DMS153 treated with DMSO at 0.1 percent for 48 hours (cell line): ENCODE measurements around the gene REELD1.

Source experiments
- DNase-seq: peaks from one replicate; lab custom pipeline; 2025; ENCODE audit not compliant: unreplicated experiment; lab: John Stamatoyannopoulos, UW

Gene REELD1

GRCh38 chr4:146224326-146224966, 10.1 kb downstream of the REELD1 start:
- peak; percentile 2 for DNase-seq

- no peak for DNase-seq
These were observed 15.1 kb downstream of the REELD1 start for GRCh38 chr4:146229406-146229805.

- no peak for DNase-seq
These were observed 17.9 kb downstream of the REELD1 start for GRCh38 chr4:146232131-146232722.

DNA sequence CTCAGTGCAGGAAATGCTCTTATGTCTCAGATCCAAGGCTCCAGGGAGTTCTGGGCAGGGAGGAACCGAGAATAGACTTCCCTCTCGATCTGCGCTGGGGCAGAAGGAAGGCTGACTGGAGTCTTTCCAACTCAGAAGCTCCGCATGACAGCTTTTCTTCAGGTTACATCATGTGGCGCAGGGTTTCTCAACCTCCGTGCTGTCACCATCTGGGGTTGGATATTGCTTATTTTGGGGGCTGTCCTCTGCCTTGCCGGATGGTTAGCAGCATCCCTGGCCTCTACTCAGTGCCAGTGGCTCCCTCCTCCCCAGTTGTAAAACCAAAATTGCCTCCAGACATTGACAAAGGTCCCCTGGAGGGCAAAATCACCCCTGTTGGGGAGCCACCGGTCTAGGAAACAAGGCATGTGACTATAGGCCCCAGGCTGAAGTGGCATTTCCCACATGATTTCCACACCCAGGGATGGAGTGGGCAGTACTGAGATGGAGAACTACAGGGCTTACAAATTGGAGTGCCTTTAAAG, 21.4 kb downstream of the REELD1 start:
- DNase-seq = no peak

DNA sequence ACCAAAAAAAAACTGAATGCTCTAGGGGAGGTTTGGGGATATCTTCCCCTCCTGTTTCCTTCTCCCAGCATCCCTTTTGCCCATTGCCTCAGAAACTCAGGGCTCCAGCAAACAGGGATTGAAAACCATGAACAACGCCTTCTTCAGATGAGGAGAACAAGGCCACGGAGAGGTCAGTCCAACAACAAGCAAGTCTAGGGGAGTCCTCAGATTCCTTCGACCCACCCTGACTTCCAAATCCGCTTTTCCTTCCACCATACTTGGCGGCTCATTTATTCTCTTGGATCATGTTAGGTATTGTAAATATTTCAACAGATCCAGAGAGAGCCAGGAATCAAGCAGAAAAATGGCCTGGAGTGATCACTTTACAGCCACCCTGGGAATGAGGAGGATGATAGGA, 21.9 kb downstream of the REELD1 start:
- no peak for DNase-seq

GRCh38 chr4:146237092-146237491, 22.8 kb downstream of the REELD1 start:
- no peak for DNase-seq

DNA sequence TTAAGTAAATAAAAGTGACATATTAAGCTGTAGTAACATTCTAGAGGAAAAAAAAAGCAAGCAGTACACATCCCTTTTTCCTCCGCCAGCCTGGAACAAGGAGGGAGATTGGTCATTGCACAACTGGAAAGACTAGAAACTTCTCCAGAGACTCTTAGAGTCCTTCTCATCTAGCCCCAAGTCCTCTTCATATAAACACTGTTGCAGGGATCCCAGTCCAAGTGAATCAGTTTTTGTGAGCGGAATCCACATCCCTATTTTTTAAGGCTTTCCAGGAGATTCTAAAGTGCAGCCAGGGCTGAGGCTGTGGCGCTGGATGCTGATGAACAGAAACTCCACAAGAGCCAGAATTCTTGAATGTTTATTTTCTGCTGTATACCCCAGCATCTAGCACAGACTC, 23.8 kb downstream of the REELD1 start:
- DNase-seq = no peak

DNA sequence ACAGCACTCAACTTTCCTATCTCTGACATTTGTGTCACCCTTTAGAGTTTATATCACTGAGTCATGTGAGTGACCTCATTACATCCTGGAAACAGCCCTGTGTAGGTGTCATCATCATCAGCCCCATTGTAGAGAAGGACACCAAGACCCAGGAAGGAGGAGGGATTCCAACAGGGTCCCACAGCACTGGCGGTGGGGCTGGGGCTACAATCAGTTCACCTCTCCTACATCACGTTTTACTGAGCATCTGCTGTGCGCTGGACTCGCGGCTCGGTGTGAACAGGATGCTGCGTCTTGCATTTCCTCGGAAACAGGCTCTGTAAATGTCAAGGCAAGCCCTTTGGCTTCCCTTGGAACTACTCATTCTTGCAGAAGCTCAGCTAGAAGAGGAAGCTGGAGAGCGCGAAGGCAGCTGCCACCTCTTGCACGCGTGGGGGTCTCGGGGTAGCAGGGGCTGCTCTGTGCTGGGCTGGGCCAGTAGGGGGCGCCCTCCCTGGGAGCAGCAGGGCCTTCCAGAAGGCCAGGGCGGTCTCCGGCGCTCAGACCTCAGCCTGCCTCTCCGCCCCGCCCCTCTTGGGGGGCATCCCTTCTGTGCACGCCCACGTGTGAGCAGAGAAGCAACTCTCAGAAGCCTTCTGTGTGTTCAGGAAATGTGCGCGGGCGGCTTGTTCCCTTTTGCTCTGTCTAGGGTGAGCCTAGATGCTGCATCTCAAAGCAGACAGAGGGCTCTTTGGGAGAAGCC, 29.0 kb downstream of the REELD1 start:
- no peak for DNase-seq

DNA sequence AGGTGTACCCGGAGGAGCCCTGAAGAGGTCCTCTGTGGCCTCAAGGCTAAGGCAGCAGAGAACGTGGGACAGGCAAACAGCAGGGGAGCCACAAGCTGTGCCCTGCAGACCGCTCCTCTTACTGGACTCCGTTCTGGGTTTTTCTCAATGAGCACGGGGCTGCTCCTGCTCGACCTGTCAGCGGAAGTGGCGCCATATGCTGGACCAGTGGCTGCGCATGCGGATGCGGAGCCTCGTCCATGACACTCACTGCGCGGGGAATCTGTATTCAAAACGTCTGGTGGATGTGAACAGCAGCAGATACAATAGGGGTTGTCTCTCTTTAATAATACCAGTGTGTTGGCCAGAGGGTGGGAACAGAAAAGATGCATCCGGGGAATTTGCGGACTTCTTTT, 29.5 kb downstream of the REELD1 start:
- DNase-seq = no peak

DNA sequence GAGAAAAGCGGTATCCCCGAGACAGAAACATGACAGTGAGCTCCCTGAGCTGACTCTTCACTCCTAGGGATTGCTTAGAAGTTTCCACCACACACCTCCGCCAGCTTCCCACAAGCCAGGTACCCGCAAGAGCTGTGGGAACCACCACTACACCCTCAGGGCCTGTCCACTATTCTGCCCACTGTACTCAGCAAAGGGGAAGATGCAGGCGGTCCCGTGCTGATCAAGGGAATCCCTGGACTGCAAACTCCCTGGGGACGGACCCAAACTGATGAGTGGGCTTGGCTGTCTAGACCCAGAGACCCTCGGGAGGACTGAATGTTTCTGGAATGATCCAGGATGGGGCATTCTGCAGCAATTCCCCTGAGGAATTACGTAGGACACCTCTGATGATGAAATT, 30.2 kb downstream of the REELD1 start:
- DNase-seq = no peak

- no peak for DNase-seq
These were observed 30.9 kb downstream of the REELD1 start for GRCh38 chr4:146245246-146245645.

GRCh38 chr4:146245850-146246249, 31.5 kb downstream of the REELD1 start:
- no peak for DNase-seq

DNA sequence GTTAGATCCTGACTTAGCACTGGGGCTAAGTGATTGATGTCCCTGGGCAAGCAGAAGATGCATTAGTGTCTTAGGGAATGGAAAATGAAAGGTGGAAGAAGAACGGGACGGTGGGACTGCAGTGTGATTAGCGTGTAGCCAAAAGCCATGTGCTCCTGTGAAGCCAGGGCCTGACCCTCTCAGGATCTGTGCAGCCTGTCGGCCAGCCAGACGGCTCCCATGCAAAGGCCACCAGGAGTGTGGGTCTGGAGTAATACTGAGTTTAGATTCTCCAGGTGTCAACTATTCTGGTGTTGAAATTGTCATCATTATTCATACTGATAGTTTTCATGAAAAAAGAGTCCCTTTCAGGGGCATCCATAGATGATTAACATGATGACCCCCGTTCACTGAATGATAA, 32.0 kb downstream of the REELD1 start:
- no peak for DNase-seq

- DNase-seq = no peak
These were observed 33.0 kb downstream of the REELD1 start for GRCh38 chr4:146247356-146247755.

DNA sequence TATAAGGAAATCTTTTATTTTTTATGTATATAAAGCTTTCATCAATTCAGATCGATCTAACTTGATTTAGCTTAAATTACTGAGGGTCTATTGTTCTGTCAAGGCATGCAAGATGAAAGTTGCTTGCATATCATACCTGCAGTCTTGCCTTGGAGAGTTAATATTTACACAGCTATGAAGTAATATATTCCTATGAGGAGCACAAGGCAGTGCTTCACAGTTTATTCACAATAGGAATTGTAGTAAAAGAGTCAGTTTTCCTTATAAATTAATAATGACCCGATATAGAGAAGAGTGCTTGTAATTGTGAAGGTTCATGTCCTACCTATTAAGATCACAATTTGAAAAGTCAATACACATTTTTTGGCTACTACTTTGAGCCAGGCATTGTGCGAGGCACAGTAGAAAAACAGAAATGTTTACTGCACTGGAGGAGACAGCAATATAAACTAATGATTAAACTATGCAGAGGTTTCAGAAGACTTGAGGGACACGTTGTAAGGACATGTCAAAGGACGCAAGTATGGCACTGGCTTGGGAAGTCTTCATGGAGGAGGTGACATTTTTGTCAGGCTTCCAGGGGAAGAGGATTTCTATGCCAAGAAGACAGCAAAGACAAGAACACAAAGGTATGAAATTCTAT, 38.8 kb downstream of the REELD1 start:
- DNase-seq = no peak

DNA sequence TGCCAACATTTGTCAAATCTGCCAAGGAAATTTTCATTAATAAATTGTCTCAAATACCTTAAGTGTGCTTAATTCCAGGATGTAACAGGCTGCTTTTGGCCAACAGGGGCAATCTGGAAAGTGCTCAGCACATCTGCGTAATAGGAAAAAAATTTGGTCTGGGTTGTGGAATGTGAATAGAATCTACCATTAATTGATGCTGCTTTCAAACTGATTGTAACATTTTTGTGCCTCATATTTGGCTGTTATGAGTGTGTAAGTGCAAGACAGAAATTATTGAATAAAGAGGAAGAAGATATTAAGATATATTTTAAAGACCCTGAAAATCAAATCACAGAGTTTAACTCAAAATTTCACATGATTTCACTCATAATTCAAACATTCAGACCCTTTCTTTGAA, 41.1 kb downstream of the REELD1 start:
- no peak for DNase-seq

DNA sequence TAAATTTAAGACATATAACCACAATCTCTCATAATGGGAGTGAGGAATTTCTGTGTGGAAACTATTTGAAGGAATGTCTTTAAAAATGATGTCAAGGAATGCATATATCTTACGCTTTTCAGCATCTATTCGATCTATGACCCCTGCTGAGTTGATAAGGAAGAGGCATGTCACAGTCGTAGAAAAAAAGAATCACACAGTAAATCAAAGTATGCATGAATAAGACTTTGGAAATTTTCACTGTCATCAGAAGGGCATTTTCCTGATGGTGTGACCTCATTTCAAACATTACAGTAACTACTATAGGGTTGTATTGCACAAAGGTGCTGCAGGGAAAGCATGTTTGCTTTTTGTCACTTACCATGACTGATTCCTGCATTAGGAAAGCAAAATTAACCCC, 41.5 kb downstream of the REELD1 start:
- DNase-seq = no peak

GRCh38 chr4:146256328-146256727, 42.0 kb downstream of the REELD1 start:
- DNase-seq = no peak

DNA sequence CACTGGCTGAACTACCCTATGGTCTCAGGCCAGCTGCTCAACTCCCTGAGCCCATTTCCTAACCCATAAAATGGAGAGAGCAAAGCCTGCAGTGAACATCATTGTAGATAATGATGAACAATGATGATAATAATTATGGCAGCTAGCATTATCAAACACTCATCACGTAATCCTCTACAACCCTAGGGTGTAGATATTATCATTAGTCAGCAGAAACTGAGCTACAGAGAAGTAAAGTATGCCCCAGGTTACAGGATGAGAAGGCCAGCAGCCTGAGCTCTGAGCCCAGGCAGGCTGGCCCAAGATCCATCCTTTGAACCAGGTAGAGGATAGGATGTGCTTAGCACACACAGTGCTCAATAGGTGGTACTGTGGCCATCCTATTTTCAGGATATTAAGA, 43.2 kb downstream of the REELD1 start:
- DNase-seq = no peak

- DNase-seq = no peak
These were observed 46.2 kb downstream of the REELD1 start for GRCh38 chr4:146260521-146260920.

- DNase-seq = no peak
These were observed 46.7 kb downstream of the REELD1 start for GRCh38 chr4:146261041-146261440.

GRCh38 chr4:146263793-146264192, 49.5 kb downstream of the REELD1 start:
- no peak for DNase-seq
